GM04503 (cell line): ENCODE measurements around the gene ZNF605.
"Not testable (repeated sequence)": the region's sequence is repeated elsewhere in the genome, so short reads cannot be mapped to it uniquely, and the experiment has no call there.

ENCODE experiments used
- DNase-seq: peaks from one replicate; pipeline ENCODE4 v3.0.0-alpha.2; 2012; ENCODE audit warnings: low read depth

Gene ZNF605

DNA sequence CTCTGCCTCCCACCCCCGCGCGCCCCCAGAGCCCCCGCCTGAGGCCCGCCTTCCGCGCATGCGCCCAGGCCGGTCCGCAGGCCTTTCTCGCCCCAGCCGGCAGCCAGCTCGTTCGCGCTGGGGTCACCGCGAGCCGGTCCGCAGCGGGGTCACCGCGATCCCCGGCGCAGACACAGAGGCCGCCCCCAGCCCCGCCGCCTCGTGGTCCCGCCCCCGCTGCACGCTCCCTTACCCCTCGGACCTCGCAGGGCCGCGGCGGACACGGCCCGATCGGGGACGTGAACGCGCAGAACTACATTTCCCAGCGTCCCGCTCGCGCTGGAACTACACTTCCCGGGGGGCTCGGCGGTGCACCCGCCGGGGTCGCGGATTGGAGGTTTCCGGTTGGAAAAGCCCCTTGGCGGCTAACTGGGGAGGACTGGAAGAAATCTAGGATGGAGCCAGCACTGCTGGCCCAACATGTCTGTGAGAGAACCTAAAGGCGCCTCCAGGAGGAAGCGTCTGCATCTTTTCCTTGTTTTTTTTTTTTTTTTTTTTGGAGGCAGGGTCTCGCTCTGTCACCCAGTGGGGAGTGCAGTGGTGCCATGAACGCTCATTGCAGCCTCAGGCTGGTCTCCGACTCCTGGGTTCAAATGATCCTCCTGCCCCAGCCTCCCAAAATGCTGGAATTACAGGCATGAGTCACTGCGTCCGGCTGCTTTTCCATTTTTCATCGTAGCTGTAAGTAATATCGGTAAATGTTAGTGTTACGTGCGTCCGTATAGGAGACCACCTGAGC, at the start of gene ZNF605:
TSS of gene ZNF605 (minus strand) at position 296 of the 778 bp plus-strand sequence. CDS start 10,671 bp downstream, outside the sequence.
- peak; percentile 45 for DNase-seq

DNA sequence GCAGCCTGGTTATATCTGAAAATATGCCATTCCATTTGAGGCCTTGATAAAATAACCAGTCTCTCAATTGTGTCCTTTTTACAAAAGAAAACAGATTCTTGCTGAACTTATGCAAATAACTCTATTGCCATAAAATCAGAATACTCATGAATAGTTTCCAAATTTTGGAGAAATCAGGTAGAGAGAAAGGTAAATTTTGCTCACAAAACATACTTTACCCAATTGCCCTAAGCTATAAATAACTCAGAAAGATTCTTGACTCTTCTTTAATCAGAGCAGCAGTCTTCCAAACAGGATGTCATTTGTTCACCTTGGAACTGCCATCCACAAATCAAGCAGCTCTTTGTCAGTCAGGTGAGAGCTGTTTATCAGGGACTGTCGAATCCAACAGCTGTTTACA, 42.6 kb upstream of the ZNF605 start:
- no peak for DNase-seq

DNA sequence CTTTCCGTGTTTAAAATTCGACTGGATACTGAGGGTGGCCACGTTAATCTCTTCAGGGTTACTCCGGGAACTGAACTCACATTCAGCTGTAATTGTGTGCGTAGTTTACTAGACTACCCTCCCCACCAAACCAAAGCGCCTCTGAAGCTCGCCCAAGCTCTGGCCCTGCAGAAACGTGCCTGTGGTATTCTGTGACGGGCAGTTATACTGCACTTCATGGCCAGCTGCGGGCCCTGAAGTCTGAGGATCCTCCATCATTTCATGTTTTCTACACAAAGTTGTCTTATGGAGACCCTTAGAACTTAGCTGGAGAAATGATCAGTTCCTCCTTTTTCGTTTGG, 30.7 kb upstream of the ZNF605 start:
- peak; percentile 0 for DNase-seq

DNA sequence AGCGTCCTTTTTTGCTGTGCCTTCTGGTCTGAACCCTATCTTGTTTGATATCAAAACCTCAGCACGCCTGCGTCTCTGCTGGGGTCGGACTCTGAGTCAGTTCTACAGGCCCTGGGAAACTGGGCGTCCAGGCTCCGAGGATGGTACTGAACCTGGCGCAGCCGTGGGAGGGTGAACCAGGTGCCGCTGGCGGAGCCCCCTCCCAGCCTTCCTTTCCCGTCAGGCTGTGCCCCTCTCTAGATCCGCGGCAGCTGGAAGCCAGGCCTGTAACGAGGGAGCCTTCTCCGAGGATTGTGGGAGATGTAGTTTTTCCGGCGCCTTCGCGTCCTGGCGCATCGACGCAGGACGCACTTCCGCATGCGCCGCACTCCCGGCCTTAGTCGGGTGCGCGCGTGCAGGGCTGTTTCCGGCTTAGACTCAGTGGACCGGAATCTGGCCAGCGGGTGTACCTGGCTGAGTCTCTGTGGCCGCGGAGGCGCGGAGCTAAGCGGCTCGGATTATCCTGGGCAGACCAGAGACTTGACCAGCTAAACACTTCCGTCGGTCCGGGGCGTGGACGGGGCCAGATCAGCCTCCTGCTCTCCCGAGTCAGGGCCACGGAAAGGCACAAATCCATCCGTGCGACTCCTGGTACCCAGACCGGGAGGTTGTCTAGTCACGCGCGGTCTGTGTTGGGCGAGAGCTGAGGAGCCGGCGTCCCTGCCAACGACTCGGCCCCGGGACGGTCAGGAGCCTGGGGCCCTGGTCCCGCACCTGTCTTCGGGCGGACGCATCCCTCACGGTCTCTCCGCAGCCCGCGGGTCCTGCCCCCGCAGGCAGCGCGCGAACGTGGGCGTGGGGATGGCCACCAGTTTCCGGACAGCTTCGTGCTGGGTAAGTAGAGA, 30.1 kb upstream of the ZNF605 start, which contains the start of gene ZNF26:
TSS of gene ZNF26 (plus strand) at position 367 of the 884 bp plus-strand sequence. CDS start at position 841, 474 bp downstream.
- peak; percentile 65 for DNase-seq

DNA sequence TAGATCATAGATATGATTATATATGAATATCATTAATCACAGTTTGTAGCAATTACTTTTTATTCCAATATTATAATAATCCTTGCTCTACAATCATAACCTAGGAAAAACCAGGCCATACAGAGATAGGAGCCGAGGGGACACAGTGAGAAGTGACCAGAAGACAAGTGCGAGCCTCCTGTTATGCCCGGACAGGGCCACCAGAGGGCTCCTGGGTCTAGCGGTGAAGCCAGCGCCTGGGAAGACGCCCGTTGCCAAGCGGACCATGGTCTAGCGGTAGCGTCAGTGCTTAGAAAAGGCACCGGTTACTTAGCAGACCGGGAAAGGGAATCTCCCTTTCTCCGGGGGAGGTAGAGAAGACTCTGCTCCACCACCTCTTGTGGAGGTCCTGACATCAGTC, 20.8 kb upstream of the ZNF605 start:
- DNase-seq: not testable (repeated sequence)

DNA sequence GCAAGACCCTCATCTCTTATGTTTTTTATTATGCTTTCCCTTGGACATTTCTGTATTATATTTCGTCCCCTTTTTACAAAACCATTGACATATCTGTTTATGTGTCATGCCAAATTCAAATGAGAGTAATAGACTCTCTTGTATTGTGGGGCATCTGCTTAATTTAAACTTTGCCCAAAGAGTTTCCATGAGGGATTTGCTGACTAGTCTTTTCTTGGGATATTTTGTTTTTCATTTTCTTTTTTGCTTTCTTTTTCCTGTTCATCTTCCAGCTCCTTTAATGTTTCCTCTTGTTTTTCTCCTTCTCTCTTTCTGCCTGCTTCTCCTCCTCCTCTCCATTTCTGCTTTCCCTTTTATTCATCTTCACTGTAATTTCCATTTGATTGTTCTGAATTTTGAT, 16.3 kb upstream of the ZNF605 start:
- no peak for DNase-seq

DNA sequence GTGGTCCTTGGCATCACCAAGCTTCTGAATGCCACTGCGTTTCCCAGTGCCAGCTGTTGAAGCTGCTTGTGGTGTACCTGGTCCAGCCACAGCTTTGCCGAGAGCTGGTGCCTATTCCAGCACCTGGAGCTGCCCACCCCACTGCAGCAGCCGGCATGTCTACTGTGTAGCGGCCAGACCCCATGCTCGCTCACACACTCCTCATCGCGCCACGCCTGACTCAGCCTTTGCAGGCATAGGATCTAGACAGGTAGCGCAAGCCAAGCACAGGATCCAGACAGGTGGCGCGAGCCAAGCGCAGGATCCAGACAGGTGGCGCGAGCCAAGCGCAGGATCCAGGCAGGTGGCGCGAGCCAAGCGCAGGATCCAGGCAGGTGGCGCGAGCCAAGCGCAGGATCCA, 11.6 kb upstream of the ZNF605 start:
- DNase-seq: no peak

DNA sequence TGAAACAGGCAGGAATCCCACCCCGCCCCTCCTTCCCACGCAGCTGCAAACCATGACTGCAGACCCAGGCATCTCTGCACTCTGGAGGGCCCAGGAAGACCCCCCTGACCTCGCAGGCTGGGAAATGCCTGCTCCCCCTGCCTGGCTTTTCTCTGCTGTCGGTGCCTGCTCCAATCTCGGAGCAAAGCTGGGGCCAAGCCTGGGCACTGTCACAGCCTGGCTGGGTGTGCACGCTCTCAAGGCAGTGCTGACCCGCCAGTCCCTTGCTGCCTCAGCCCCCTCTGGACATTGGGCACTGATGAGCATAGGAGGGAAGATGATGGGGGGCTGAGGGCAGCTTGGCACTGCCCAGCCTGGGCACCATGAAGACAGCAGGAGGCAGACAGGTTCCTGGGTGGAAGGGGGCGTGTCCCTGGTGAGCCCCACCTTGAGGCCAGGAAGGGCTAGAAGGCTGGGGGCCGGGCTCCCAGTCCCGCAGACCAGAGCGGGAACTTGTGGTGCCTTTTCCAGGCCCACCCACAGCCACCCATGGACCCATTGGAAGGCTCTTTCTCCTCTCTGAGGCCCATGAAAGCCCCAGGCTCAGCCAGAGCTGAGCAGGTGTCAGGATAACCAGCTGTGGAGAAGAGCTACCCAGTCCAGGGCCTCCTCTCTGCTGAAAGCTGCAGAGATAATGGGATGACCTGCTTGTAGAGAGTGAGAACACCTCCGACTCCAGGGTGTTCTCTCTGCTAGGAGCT, 10.7 kb upstream of the ZNF605 start:
- DNase-seq: no peak

DNA sequence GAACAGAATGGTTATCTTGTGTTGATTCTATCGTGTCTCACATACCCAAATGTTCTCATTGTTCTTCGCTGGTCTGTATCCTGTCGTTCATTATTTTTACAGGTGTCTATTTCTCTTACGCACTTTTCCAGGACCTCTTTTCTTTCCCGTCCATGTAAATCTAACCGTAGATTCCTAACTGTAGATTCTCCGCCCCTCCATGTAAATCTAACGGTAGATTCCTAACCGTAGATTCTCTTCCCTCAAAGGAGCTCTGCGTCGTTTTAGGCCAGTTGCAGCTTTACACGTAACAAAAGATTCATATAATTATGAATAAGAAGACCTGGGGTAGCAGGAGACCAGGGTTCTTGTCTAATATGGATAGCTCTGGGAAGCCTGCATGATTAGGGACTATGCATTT, 9.7 kb upstream of the ZNF605 start:
- DNase-seq: no peak

DNA sequence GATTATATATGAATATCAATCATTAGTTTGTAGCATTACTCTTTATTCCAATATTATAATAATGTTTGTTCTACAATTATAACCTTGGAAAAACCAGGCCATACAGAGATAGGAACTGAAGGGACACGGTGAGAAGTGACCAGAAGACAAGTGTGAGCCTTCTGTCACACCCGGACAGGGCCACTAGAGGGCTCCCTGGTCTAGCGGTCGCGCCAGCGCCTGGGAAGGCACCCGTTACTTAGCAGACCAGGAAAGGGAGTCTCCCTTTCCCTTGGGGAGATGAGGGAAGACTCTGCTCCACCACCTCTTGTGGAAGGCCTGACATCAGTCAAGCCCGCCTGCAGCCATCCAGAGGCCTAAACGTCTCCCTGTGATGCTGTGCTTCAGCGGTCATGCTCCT, 7.8 kb upstream of the ZNF605 start:
- not testable (repeated sequence) for DNase-seq

DNA sequence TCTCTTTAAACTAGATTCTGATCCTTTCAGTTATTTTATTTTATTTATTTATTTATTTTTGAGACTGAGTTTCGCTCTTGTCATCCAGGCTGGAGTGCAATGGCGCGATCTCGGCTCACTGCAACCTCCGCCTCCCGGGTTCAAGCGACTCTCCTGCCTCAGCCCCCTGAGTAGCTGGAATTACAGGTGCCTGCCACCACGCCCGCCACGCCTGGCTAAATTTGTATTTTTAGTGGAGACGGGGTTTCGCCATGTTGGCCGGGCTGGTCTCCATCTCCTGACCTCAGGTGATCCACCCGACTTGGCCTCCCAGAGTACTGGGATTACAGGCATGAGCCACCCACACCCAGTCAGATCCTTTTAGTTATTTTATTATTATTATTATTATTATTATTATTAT, 5.7 kb upstream of the ZNF605 start:
- DNase-seq: not testable (repeated sequence)

DNA sequence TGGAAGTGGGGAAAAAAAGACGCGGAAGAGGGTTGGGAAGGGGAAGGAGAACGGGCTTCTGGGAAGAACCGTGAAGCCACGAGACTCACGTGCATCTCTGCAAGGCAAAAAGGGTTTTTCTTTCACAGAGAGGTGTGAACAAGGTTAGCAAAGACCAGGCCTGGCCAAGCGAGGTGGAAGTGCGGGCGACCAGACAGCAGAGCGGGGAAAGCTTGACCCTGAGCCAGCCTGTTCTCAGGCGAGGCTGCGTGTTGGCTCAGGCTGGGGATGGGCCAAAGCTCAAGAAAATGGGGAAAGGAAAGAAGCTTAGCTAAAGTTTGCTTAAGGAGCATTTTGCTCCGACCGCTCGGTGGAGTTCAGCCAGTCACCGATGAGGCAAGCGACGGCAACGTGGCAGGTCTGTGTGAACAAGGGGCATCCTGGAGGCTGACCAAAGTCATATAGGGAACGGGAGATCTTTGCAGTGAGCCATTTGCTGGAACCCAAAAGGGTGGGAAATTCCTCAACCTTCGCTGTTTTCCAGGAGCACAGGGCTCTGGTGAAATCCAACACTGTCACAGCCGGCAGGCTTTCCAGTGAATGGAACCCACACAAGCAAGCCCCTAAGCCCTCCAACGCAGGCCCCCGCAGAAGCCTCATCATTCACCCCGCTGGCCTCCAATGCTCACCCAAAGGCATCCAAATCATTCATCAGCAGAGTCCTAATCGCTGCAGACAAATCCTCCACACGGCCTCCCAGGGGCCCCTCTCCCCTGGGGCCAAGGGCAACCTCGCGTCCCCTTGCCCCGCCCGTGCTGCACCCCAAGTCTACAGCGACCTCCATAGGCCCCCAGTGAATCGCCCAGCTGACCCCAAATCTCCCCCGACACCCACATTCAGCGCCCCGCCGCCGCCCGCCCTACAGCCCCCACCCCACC, 754 bp downstream of the ZNF605 start:
- peak; percentile 16 for DNase-seq

DNA sequence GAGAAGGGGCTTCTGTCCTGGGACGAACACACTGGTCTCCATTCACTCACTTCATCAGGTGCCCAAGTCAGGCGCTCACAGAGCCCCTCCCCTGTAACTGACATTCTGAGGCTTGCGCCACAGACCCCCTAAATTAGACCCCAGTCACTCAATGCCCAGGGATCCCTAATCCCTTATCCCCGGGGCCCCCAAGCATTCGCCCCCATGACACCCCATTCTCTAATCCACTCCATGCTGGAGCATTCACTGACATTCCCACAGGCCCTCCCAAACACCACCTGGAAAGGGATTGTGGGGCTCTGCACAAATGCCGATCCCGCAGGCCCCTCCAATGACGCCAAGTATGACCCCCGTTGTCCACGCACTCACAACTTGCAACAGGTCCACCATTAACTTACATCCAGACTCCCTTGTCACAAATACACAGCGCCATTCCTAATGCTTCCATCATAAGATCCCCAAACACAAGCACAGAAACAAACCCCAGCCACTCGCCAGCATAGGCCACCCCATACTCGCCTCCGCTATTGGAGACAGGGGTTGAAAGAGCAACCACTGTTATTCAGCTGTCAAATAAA, 1.5 kb downstream of the ZNF605 start:
- DNase-seq: no peak

DNA sequence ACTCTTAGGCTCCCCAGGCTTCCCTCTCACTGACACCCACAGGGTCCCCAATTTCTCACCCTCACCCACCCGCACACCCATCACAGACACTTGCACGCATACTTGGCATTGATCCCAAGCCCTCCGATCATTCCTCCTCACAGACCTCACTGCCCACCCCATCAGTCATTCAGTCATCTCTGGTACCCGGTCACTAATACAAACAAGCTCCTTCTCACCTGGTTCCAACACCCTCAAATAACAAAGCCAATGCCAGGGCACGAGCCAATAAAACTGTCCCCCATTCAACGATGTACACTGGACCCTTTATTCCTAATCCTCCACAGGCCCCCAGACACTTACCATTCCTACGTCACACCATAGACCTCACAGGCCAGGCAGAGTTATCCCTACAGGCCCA, 2.3 kb downstream of the ZNF605 start:
- DNase-seq: no peak

DNA sequence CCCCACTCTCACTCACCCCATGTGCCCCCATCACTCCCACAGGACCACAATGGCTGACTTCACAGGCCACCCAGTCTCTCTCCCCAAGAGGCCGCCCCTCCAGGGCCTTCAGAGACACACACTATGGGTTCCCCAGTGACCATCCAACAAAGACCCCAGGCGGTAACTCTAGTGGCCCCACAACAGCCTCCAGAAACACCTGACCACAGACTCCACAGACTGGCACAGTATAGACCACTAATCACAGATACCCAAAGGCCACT, 3.0 kb downstream of the ZNF605 start:
- DNase-seq: no peak

DNA sequence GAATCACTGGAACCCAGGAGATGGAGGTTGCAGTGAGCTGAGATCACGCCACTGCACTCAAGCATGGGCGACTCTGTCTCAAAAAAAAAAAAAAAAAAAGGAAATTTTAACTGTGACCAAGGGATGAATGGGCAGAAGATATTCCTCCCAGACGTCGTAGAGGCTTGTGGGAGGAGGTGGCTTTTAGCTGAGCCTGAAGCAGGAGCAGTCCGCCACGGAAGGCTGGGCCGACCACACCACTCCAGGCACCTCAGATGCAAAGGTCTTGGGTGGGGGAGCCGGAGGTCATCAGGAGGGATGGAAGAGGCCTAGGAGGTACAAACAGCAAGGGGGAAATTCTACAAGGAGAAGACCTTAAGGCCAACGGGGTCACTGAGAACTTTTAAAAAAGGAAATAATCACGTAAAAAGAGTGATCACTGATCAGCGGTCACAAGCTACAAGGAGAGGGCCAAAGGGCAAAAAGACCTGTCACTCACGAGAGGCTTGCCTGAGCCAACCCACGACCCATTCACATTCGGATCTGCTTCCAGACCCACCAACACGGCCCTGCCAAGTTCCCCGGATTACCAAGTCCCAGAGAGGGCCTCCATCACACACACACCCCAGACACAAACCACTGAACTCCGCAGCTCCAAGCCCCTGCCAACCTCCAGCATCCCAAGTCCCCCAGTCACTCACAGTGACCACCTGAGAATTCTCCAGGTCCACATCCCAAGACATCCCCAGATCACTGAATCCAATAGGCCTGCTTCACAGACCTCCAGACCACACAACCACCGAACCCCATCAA, 3.5 kb downstream of the ZNF605 start:
- DNase-seq: no peak

DNA sequence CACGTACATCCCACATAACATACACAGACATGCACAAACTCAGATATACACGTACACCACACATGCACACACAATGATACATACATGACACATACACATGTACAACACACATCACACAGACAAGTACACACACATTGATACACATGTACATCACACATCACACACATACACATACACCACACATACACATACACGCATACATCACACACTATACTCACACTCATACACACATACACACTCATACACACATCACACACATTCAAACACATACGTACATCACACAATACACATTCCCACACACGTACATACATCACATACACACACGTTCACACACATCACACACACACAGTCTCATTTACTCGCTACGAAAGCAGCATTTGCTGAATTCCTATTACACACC, 4.5 kb downstream of the ZNF605 start:
- no peak for DNase-seq

DNA sequence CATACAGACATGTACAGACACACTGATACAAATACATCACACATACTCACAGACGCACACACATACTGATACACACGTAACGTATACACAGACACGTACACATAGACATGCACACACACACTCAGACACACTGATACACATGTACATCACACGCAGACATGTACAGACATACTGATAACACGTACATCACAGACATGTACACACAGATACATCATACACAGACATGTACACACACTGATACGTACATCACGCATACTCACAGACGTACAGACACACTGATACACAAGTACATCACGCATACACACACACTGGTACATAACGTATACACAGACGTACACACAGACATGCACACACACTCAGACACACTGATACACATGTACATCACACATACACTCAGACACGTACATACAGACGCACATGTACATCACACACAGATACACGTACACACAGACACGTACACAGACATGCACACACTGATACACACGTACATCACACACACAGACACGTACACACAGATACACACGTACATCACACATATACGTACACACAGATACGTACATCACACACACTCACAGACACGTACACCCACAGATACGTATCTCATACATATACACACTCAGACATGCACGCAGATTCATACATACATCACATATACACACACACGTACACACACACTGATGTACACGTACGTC, 5.1 kb downstream of the ZNF605 start:
- DNase-seq: no peak

DNA sequence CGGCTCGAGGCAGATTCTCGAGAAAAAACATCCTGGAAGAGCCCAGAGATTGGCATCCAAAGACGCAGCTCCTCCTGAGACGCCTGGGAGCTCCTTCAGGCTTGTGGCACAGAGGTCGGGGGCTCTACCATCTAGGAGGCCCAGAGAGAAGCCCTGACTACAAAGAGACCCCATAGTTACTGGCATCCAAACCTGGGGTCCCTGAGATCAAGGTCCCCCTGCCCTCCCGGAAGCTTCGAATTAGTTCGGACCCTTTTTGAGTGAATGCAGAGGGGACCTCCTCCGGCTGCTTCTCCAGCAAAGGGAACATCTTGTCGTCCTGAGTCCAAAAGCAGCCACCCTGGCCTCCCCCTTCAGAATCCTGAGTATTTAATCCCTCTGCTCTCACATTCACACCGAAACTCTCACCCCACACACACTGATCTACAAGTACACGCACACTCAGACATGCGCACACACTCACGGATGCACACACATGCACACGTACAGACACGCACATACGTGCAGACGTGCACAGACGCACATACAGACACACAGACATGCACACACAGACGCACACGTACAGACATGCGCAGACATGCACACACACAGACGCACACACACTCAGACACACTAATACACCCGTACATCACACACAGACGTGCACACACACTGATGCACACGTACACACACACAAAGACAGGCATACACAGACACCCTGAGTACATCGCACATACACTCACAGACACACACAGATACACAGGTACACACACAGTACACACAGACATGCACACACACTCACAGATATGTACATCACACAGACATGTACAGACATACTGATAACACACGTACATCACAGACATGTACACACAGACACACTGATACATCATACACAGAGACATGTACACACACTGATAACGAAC, 5.9 kb downstream of the ZNF605 start:
- no peak for DNase-seq
